Activated CD8-positive, alpha-beta T cell treated with anti-CD3 and anti-CD28 coated beads, Interleukin-2, amount 10 ng/mL, durations not matched to agents 7 days and 5 days (primary cell): ENCODE measurements around the gene MBOAT1. TPM values are rescaled to one million over a fixed set of nuclear protein-coding genes. Genes with fewer than 3 reads are reported as not detected.
"Not testable (repeated sequence)": the region's sequence is repeated elsewhere in the genome, so short reads cannot be mapped to it uniquely, and the experiment has no call there.

Source experiments
- ATAC-seq: fragments of 150-1000 bp; cut with Tn5 transposase; one replicate; pipeline ENCODE4 v1.10.0; 2021; ENCODE audit warnings: moderate library complexity
- CTCF ChIA-PET: fragments of 350-600 bp; sonication (Branson Sonifier 250); formaldehyde crosslinking; loops from one replicate; lab custom pipeline; 2021; ENCODE audit warnings: antibody characterized with exemption; lab: Charles Lee
- POLR2A ChIA-PET: fragments of 350-600 bp; sonication (Branson Sonifier 250); formaldehyde crosslinking; loops from one replicate; lab custom pipeline; 2021; ENCODE audit warnings: antibody characterized with exemption; lab: Charles Lee
- DNase-seq: peaks from one replicate; pipeline ENCODE4 v3.0.0-alpha.2; 2020
- H3K27ac Mint-ChIP-seq: one replicate; pipeline ENCODE4 v1.8.0; 2021; ENCODE audit warnings: mild to moderate bottlenecking, mixed read lengths
- H3K27me3 Mint-ChIP-seq: one replicate; pipeline ENCODE4 v1.8.0; 2021; ENCODE audit warnings: low read depth, mixed read lengths
- H3K36me3 Mint-ChIP-seq: one replicate; pipeline ENCODE4 v1.8.0; 2021; ENCODE audit warnings: low read depth, mixed read lengths
- H3K4me1 Mint-ChIP-seq: one replicate; pipeline ENCODE4 v1.8.0; 2021; ENCODE audit warnings: low read depth, mixed read lengths
- H3K4me3 Mint-ChIP-seq: one replicate; pipeline ENCODE4 v1.8.0; 2021; ENCODE audit warnings: mild to moderate bottlenecking, mixed read lengths
- H3K9me3 Mint-ChIP-seq: one replicate; pipeline ENCODE4 v1.8.0; 2022; ENCODE audit warnings: mixed read lengths; ENCODE audit not compliant: insufficient read depth
- total RNA-seq, 2 experiments: library from RNA; stranded (reverse); gene quantifications; one replicate each; pipeline ENCODE4 v1.2.3, GENCODE V29; 2021

MBOAT1 gene, protein sequence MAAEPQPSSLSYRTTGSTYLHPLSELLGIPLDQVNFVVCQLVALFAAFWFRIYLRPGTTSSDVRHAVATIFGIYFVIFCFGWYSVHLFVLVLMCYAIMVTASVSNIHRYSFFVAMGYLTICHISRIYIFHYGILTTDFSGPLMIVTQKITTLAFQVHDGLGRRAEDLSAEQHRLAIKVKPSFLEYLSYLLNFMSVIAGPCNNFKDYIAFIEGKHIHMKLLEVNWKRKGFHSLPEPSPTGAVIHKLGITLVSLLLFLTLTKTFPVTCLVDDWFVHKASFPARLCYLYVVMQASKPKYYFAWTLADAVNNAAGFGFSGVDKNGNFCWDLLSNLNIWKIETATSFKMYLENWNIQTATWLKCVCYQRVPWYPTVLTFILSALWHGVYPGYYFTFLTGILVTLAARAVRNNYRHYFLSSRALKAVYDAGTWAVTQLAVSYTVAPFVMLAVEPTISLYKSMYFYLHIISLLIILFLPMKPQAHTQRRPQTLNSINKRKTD
- 10 to 100 TPM; 14.2 to 15.5 TPM for total RNA-seq

DNA sequence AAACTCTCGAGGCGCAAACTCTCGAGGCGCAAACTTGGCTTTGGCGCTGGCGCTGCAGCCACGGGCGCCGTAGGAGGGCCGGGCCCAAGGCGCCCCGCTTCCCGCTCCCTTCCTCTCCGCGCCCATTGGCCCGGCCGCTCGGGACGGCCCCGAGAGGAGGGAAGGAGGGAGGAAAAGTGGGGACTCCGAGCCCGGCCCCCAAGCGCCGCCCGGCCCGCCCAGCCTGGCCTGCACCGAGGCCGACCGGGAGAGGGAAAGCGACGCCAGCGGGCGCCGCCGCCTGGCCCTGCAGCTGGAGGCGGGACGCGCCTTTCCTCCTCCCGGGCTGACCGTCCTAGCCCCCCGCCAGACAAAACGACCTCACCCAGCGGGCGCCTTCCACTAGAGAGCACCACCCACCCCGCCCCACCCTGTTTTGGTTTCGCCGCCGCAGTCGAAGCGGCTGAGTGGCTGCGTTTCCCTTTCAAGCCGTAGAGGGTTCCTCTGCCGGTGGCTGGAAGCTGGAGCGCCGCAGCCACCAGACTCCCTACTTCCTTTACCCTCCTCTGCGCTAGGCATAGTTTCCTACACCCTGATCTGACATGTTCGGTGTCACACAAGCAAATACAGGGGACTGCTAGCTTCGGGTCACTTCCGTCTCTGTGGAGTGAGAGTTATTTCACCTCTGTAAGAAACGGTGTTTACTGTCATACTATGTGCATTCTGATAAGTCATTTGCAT lies at the start of gene MBOAT1:
MBOAT1 (minus strand) TSS at position 78 of the 720 bp plus-strand sequence. CDS start 235 bp downstream, outside the sequence.
- H3K36me3 Mint-ChIP-seq: no peaks in the 10 kb centered on the region
- ChIA-PET CTCF (interaction anchor here (0.6 to 3.9 kb wide), 11 partner anchors 8 to 1937 kb away, joined by 3 to 13 read pairs (median 4); no protein-coding TSS in a partner anchor), POLR2A (interaction anchor here (0.7 to 2.1 kb wide), 8 partner anchors 10 to 192 kb away, joined by 3 to 17 read pairs (median 4); no protein-coding TSS in a partner anchor)
- H3K4me3 Mint-ChIP-seq: peak within 1 kb of the TSS; percentile 89
- H3K27me3 Mint-ChIP-seq: peaks cover 6% of the 10 kb centered on the region
- ATAC-seq (peak; percentile 91), DNase-seq (peak; percentile 80)
- H3K4me1 Mint-ChIP-seq: peaks cover 37% of the 10 kb centered on the region
- peak within 1 kb of the TSS; percentile 98 for H3K27ac Mint-ChIP-seq
- H3K9me3 Mint-ChIP-seq: no peaks in the 10 kb centered on the region

DNA sequence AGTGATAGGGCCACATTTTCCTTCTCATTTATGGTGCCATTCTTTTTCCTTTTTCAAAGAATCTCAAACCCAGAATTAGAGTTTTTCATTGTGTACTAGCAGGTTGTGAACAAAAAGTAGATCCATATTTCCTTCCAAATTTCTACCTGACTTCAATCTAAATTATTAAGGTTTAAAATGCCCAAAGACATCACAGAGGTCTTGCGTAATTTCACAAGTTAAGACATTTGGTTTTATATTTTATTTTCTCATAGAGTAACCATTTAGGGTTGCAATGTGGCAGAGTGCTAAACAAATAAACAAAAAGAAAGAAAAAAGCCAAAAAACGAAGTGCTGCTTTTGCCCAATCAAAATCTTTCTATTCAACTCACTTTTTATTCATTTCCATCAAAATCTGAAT lies 49.4 kb upstream of the MBOAT1 start:
- peaks cover 15% of the 10 kb centered on the region for H3K27me3 Mint-ChIP-seq
- ChIA-PET POLR2A (no interaction called here), CTCF (interaction anchor here (0.7 kb wide), 1 partner anchor 44 kb away, joined by 3 read pairs; no protein-coding TSS in a partner anchor)
- ATAC-seq: no peak
- no peaks in the 10 kb centered on the region for H3K36me3 Mint-ChIP-seq
- no peak overlapping the region for H3K27ac Mint-ChIP-seq
- DNase-seq: no peak
- H3K4me1 Mint-ChIP-seq: peaks cover 3% of the 10 kb centered on the region
- H3K9me3 Mint-ChIP-seq: peaks cover 3% of the 10 kb centered on the region
- H3K4me3 Mint-ChIP-seq: no peak overlapping the region

DNA sequence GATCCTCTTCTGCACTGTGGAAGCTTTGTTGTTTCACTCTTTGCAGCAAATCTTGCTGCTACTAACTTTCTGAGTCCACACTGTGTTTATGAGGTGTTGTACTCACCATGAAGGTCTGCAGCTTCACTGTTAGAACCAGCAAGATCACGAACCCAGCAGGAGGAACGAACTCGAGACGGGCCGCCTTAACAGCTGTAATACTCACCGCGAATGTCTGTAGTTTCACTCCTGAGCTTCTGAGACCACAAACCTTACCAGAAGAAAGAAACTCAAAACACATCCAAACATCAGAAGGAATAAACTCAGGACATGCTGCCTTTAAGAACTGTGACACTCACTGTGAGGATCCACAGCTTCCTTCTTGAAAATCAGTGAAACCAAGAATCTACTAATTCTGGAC lies 48.1 kb upstream of the MBOAT1 start:
- ATAC-seq (no peak), DNase-seq (no peak)
- Mint-ChIP-seq H3K4me3 (no peak overlapping the region), H3K27ac (no peak overlapping the region), H3K36me3 (no peaks in the 10 kb centered on the region), H3K27me3 (peaks cover 11% of the 10 kb centered on the region), H3K9me3 (peaks cover 3% of the 10 kb centered on the region), H3K4me1 (peaks cover 3% of the 10 kb centered on the region)
- CTCF ChIA-PET: interaction anchor here (0.6 kb wide), 1 partner anchor 30 kb away, joined by 3 read pairs; no protein-coding TSS in a partner anchor
- POLR2A ChIA-PET: no interaction called here

DNA sequence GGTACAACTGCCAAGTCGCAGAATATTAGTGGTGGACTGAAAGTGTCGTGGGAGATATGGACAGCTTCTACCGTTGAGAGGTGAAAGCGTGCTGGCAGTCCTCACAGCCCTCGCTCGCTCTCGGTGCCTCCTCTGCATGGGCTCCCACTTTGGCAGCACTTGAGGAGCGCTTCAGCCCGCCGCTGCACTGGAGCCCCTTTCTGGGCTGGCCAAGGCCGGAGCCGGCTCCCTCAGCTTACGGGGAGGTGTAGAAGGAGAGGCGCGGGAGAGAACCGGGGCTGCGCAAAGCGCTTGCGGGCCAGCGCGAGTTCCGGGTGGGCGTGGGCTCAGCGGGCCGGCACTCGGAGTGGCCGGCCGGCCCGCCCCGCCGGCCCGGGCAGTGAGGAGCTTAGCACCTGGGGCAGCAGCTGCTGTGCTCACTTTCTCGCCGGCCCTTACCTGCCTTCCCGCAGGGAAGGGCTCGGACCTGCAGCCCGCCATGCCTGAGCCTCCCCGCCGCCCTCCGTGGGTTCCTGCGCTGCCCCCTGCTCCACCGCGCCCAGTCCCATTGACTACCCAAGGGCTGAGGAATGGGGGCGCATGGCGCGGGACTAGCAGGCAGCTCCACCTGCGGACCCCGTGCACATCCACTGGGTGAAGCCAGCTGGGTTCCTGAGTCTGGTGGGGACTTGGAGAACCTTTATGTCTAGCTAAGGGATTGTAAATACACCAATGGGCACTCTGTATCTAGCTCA lies 47.2 kb upstream of the MBOAT1 start:
- no peak overlapping the region for H3K4me3 Mint-ChIP-seq
- peaks cover 3% of the 10 kb centered on the region for H3K4me1 Mint-ChIP-seq
- H3K27me3 Mint-ChIP-seq: peaks cover 11% of the 10 kb centered on the region
- H3K27ac Mint-ChIP-seq: no peak overlapping the region
- ATAC-seq (no peak), DNase-seq (no peak)
- POLR2A ChIA-PET: no interaction called here
- CTCF ChIA-PET: no interaction called here
- no peaks in the 10 kb centered on the region for H3K36me3 Mint-ChIP-seq
- H3K9me3 Mint-ChIP-seq: peaks cover 3% of the 10 kb centered on the region

DNA sequence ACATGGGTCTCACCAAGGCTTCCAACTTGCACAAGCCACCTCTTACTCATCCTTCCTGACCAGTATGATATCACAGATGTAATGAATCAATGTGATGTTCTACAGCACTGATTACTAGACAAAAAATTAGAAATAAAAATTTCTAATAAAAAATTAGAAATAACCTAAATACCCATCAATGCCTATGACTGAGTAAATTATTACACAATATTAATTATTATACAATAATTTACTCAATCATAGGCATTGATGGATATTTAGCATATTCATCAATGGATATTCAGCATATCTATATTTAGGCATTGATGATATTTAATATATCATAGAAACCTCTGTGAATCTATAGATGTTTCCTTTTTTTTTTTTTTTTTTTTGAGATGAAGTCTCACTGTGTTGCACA lies 43.2 kb upstream of the MBOAT1 start:
- ChIA-PET POLR2A (no interaction called here), CTCF (no interaction called here)
- Mint-ChIP-seq H3K4me3 (no peak overlapping the region), H3K36me3 (no peaks in the 10 kb centered on the region), H3K27ac (no peak overlapping the region), H3K9me3 (no peaks in the 10 kb centered on the region), H3K27me3 (peaks cover 7% of the 10 kb centered on the region), H3K4me1 (peaks cover 2% of the 10 kb centered on the region)
- no peak for DNase-seq
- no peak for ATAC-seq

DNA sequence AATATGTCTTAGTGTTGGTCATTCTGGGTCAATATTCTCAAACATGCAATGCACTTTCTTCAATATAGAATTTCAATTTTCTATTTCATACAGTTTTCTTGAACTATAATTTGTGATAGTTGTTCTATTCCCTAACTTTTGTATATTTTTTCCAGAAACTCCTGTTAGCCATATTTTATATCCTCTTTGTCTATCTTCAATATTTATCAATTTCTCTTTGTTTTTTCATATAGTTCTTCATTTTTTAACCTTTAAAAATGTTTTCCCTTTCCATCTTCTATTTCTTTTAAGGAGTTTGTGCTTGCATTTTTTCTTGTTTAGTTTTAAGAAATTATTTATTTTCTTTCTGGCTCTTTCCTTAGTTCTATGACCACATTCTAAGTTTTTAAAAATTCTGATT lies 42.0 kb upstream of the MBOAT1 start:
- Mint-ChIP-seq H3K9me3 (no peaks in the 10 kb centered on the region), H3K36me3 (no peaks in the 10 kb centered on the region), H3K4me1 (no peaks in the 10 kb centered on the region), H3K4me3 (no peak overlapping the region), H3K27me3 (peaks cover 7% of the 10 kb centered on the region), H3K27ac (no peak overlapping the region)
- no peak for DNase-seq
- ChIA-PET POLR2A (no interaction called here), CTCF (no interaction called here)
- ATAC-seq: no peak

DNA sequence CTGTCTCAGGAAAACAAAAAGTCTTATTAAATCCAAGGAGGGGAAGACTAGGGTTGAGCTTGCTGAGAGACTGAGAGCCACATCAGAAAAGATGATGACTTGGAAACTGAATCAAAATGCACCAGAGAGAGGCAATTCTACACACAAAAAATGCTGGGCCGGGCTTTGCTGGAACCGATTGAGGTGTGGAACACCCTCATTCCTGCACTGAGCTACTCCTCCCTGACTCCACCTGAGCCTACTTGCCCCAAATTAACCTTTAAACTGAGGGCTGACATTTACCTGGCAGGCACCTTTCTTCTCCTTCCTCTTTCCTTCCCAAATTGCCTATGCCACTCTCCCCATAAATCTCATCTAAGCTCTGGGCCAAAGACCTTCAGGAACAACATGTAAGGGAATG lies 40.8 kb upstream of the MBOAT1 start:
- no peaks in the 10 kb centered on the region for H3K9me3 Mint-ChIP-seq
- no peak overlapping the region for H3K4me3 Mint-ChIP-seq
- POLR2A ChIA-PET: no interaction called here
- H3K4me1 Mint-ChIP-seq: no peaks in the 10 kb centered on the region
- H3K36me3 Mint-ChIP-seq: no peaks in the 10 kb centered on the region
- peaks cover 7% of the 10 kb centered on the region for H3K27me3 Mint-ChIP-seq
- H3K27ac Mint-ChIP-seq: no peak overlapping the region
- ATAC-seq (no peak), DNase-seq (no peak)
- CTCF ChIA-PET: no interaction called here

DNA sequence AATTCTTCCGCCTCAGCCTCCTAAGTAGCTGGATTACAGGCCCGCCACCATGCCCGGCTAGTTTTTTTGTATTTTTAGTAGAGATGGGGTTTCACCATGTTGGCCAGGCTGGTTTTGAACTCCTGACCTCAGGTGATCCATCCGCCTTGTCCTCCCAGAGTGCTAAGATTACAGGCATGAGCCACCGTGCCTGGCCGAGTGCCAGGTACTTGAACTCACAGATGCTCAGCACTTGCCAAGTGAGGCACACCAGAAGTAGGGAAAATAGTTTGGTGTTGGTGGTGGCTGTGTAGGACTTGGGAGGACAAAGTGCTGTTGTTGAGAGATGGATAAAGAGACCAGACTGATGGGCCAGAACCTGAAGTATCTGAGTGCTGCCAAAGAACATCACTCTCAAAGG lies 40.0 kb upstream of the MBOAT1 start:
- H3K4me1 Mint-ChIP-seq: no peaks in the 10 kb centered on the region
- DNase-seq (no peak), ATAC-seq (no peak)
- no peaks in the 10 kb centered on the region for H3K9me3 Mint-ChIP-seq
- ChIA-PET CTCF (no interaction called here), POLR2A (no interaction called here)
- H3K27me3 Mint-ChIP-seq: peaks cover 7% of the 10 kb centered on the region
- H3K4me3 Mint-ChIP-seq: no peak overlapping the region
- H3K27ac Mint-ChIP-seq: no peak overlapping the region
- H3K36me3 Mint-ChIP-seq: no peaks in the 10 kb centered on the region

DNA sequence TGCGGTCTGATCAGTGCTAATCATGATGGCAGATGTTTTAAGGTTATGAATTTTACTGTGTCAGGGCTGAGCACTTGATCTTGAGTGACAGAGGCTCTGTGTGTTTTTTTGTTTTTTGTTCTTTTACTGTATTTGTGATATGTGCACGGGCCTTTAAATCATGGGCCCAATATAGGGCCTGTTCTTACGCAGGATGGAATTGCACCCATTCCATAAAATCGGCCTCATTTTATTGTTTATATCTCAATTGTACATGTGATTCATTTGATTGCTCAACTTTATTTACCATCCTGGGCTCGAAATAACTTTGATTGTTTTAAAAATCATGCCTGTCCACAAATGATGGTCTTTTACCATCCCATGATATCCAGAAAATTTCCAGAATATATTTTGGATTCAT lies 39.3 kb upstream of the MBOAT1 start:
- Mint-ChIP-seq H3K27ac (no peak overlapping the region), H3K36me3 (no peaks in the 10 kb centered on the region), H3K4me3 (no peak overlapping the region), H3K9me3 (no peaks in the 10 kb centered on the region), H3K27me3 (peaks cover 7% of the 10 kb centered on the region), H3K4me1 (no peaks in the 10 kb centered on the region)
- ATAC-seq: no peak
- DNase-seq: no peak
- ChIA-PET CTCF (no interaction called here), POLR2A (no interaction called here)

DNA sequence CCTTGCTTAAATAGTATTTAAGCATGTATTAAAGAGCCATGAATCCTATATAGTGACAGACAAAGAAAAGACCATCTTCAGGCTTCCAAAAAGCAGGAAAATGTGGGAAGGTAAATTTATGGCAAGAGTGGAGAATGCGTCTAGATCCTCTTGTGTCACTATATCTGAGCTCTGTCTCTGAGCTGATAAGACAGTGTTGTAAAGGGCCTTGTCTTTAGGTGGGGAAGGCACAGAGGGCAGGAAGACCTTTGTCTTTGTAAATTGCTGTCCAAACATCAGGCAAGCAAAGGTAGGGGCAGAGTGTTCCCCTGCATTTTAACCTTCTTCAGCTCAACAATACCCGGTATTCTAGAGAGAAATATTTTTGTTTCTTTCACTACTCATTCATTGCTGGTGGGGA lies 33.9 kb upstream of the MBOAT1 start:
- H3K36me3 Mint-ChIP-seq: no peaks in the 10 kb centered on the region
- ChIA-PET CTCF (interaction anchor here (0.7 kb wide), 1 partner anchor 11 kb away, joined by 3 read pairs; no protein-coding TSS in a partner anchor), POLR2A (no interaction called here)
- no peak overlapping the region for H3K4me3 Mint-ChIP-seq
- no peak overlapping the region for H3K27ac Mint-ChIP-seq
- H3K4me1 Mint-ChIP-seq: no peaks in the 10 kb centered on the region
- ATAC-seq: no peak
- DNase-seq: no peak
- H3K9me3 Mint-ChIP-seq: no peaks in the 10 kb centered on the region
- H3K27me3 Mint-ChIP-seq: no peaks in the 10 kb centered on the region

DNA sequence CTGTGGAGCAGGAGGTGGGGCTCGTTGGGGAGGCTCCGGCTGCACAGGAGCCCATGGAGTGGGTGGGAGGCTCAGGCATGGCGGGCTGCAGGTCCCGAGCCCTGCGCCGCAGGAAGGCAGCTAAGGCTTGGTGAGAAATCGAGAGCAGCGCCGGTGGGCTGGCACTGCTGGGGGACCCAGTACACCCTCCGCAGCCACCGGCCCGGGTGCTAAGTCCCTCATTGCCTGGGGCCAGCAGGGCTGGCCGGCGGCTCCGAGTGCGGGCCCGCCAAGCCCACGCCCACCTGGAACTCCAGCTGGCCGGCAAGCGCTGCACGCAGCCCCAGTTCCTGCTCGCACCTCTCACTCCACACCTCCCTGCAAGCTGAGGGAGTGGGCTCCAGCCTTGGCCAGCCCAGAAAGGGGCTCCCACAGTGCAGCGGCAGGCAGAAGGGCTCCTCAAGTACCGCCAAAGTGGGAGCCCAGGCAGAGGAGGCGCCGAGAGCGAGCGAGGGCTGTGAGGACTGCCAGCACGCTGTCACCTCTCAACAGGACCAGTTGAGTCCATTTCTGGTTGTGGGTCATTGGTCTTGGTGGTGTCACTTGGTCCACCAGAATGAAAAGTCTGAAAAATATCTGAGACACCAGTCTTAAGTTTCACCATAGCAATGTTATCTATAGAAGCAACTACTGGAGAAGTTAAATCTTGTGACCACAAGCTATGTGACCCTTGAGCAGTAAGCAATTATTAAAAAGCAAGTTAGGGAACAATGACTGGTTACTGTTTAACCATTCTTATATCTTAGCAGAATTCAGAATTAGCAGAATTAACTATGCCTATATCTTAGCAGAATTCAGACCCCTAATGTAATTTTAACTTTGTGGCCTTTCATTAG lies 32.8 kb upstream of the MBOAT1 start:
- CTCF ChIA-PET, H3K4me3 Mint-ChIP-seq, H3K36me3 Mint-ChIP-seq, H3K27ac Mint-ChIP-seq, H3K27me3 Mint-ChIP-seq, POLR2A ChIA-PET, DNase-seq, H3K9me3 Mint-ChIP-seq, ATAC-seq, H3K4me1 Mint-ChIP-seq: not testable (repeated sequence)
